SK-N-MC (cell line): ENCODE results near the gene OGFOD2.

Source experiments
- DNase-seq: peaks from one replicate; pipeline ENCODE4 v3.0.0-alpha.2; 2011; ENCODE audit warnings: low read depth, low spot score
- H3K27ac ChIP-seq: fragments of 200-600 bp; sonication (generic); 2 replicates; pipeline ENCODE4 v1.5.1; 2016; ENCODE audit warnings: mixed run types
- H3K36me3 ChIP-seq: fragments of 200-600 bp; sonication (generic); 2 replicates; pipeline ENCODE4 v1.6.1; 2017; ENCODE audit warnings: antibody characterized with exemption, low read length, mixed read lengths; ENCODE audit not compliant: insufficient read depth
- H3K4me3 ChIP-seq: fragments of 200-600 bp; sonication (generic); 2 replicates; pipeline ENCODE4 v1.5.1; 2016
- H3K9ac ChIP-seq: fragments of 200-600 bp; sonication (generic); 2 replicates; pipeline ENCODE4 v1.8.0; 2017; ENCODE audit warnings: mixed run types, mixed read lengths; ENCODE audit not compliant: insufficient read length
- H3K9me3 ChIP-seq: fragments of 200-600 bp; sonication (generic); 2 replicates; pipeline ENCODE4 v1.6.1; 2017; ENCODE audit warnings: low read depth, mild to moderate bottlenecking, antibody characterized with exemption, low read length, moderate library complexity, mixed read lengths
- EZH2 ChIP-seq: fragments of 200-600 bp; sonication (generic); IDR thresholded peaks from one replicate; pipeline ENCODE4 v1.6.1; 2017; ENCODE audit warnings: antibody characterized with exemption
- FOXP2 ChIP-seq: optimal IDR thresholded peaks from 2 replicates; pipeline ENCODE3; 2011; ENCODE audit warnings: mild to moderate bottlenecking, moderate library complexity; ENCODE audit not compliant: insufficient read depth; ENCODE audit errors: extremely low read length, control extremely low read depth
- POLR2AphosphoS5 ChIP-seq: IDR thresholded peaks from 2 replicates; pipeline ENCODE4 v1.6.1; 2012; ENCODE audit warnings: mild to moderate bottlenecking, low read depth, low read length, borderline replicate concordance

OGFOD2 gene

DNA sequence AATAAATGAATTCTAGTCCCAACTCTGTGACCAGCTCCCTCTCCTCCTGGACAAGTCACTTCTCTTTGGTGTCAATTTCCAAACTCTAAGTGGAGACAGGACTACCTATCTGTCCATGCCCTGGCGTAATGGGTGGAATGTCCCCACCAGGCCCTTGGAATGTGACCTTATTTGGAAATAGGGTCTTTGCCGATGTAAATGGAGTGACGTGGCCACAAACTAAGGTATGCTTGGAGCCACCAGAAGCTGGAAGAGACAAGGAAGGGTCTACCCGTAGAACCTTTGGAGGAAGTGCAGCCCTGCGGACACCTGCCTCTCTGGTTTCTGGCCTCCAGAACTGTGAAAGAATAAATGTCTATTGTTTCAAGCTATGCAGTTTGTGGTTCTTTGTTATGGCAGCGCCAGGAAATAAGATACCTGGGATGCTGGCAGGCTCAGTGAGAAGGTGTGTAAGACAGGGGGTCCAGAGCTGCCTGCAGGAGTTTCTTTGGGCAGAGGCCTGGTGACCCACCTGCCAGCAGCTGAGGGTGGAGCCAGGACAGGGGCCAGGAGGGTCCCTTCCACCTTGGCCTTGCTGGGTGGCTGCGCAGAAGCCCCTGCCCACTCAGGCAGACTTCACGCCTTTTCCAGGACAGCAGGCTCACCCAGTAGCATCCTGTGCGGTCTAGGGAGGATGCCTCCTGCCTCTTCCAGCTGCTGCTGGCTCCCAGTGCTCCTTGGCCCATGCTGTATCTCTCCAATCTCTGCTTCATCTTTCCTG is 51.2 kb downstream of the OGFOD2 start:
- Histone ChIP-seq H3K9me3 (no peaks in the 10 kb centered on the region), H3K27ac (no peak overlapping the region), H3K36me3 (no peaks in the 10 kb centered on the region), H3K4me3 (no peak overlapping the region), H3K9ac (no peak overlapping the region)
- no peak for DNase-seq
- TF ChIP-seq POLR2AphosphoS5, result no peak

- DNase-seq, result no peak
- no peak for TF ChIP-seq EZH2
- TF ChIP-seq FOXP2, result no peak
- no peak for TF ChIP-seq POLR2AphosphoS5
- Histone ChIP-seq H3K27ac (no peak overlapping the region), H3K36me3 (no peaks in the 10 kb centered on the region), H3K9ac (no peak overlapping the region), H3K4me3 (no peak overlapping the region), H3K9me3 (no peaks in the 10 kb centered on the region)
These were observed 52.8 kb downstream of the OGFOD2 start for GRCh38 chr12:123027726-123028445.

GRCh38 chr12:123028475-123028874 is 53.4 kb downstream of the OGFOD2 start:
- Histone ChIP-seq H3K9me3 (no peaks in the 10 kb centered on the region), H3K4me3 (no peak overlapping the region), H3K27ac (no peak overlapping the region), H3K36me3 (no peaks in the 10 kb centered on the region), H3K9ac (no peak overlapping the region)
- no peak for DNase-seq
- TF ChIP-seq FOXP2, result no peak

GRCh38 chr12:123029550-123029949 is 54.5 kb downstream of the OGFOD2 start:
- no peak for TF ChIP-seq POLR2AphosphoS5
- TF ChIP-seq EZH2, result no peak
- TF ChIP-seq FOXP2, result no peak
- Histone ChIP-seq H3K9me3 (no peaks in the 10 kb centered on the region), H3K4me3 (no peak overlapping the region), H3K36me3 (no peaks in the 10 kb centered on the region), H3K27ac (no peak overlapping the region), H3K9ac (no peak overlapping the region)
- no peak for DNase-seq
